ENCODE measurements around the gene NOS1. TPM values are rescaled to one million over a fixed set of nuclear protein-coding genes. Genes with fewer than 3 reads are reported as not detected.

NOS1 gene
- total RNA-seq, 1 experiment from 2014 or later: 2.3 TPM

GRCh38 chr12:117384735-117385134 lies 23.3 kb upstream of the NOS1 start:
- TF ChIP-seq CTCF (conservative IDR thresholded peaks at IDR 0.05): no peak
- Histone ChIP-seq H4K91ac (ENCODE audit: insufficient read length, low read depth, low read length) (no peak overlapping the region), H3K27me3 (ENCODE audit: insufficient read depth, low read length) (no peaks in the 10 kb centered on the region), H2BK12ac (ENCODE audit: insufficient read length, low read depth, low read length) (no peak overlapping the region), H2BK5ac (ENCODE audit: insufficient read length, low read length) (no peak overlapping the region), H3K4ac (ENCODE audit: low read depth, low read length) (no peak overlapping the region), H3K27ac (ENCODE audit: insufficient read length, low read depth, low read length) (no peak overlapping the region), H2AK5ac (ENCODE audit: insufficient read length, low read length) (no peak overlapping the region), H2BK20ac (ENCODE audit: low read depth, low read length, poor library complexity, severe bottlenecking) (no peak overlapping the region), H2BK120ac (ENCODE audit: low read depth, low read length, poor library complexity, severe bottlenecking) (no peak overlapping the region), H3K18ac (ENCODE audit: insufficient read length, low read depth, low read length) (no peak overlapping the region), H2AFZ (ENCODE audit: low read length) (no peak overlapping the region), H3K14ac (ENCODE audit: insufficient read depth, low read length) (no peak overlapping the region), H4K20me1 (ENCODE audit: control insufficient read depth, insufficient read depth, insufficient read length) (no peaks in the 10 kb centered on the region), H3K9ac (ENCODE audit: extremely low read depth, insufficient read length, low read length) (no peak overlapping the region), H3K9me3 (ENCODE audit: control insufficient read depth, low read depth, low read length) (no peaks in the 10 kb centered on the region), H3K56ac (ENCODE audit: insufficient read length, low read depth, low read length) (no peak overlapping the region), H4K8ac (replicated peaks; ENCODE audit: insufficient read length, low read depth, low read length) (no peak overlapping the region), H3K4me1 (ENCODE audit: insufficient read depth, low read length) (no peaks in the 10 kb centered on the region), H3K79me1 (ENCODE audit: insufficient read depth, low read depth, low read length, poor library complexity, severe bottlenecking) (no peaks in the 10 kb centered on the region), H3K4me2 (ENCODE audit: insufficient read depth, insufficient read length, low read length) (no peak overlapping the region), H3K79me2 (ENCODE audit: insufficient read depth, low read length) (no peaks in the 10 kb centered on the region), H3T11ph (ENCODE audit: low read length) (no peak overlapping the region), H2BK15ac (ENCODE audit: low read depth, low read length) (no peak overlapping the region), H3K23ac (ENCODE audit: insufficient read length, low read depth, low read length) (no peak overlapping the region), H4K5ac (ENCODE audit: insufficient read length, low read depth, low read length) (no peak overlapping the region), H3K23me2 (ENCODE audit: insufficient read length, low read depth, low read length, poor library complexity, severe bottlenecking) (no peaks in the 10 kb centered on the region)
- Mint-ChIP-seq H3K27ac (no peak overlapping the region), H3K36me3 (ENCODE audit: insufficient read depth in 1 of 3, low read depth in 3 of 3) (no peaks in the 10 kb centered on the region), H3K4me3 (no peak overlapping the region), H3K27me3 (ENCODE audit: low read depth) (peaks cover 11% of the 10 kb centered on the region), H3K9me3 (peaks cover 0 to 2% of the 10 kb centered on the region in 2 experiments; a peak in 1 of 5 replicates), H3K4me1 (peaks cover 2 to 15% of the 10 kb centered on the region in 2 experiments; a peak in 2 of 4 replicates)
- DNase-seq: no peak
- no CpG with 5 or more reads among the region's 7 CpGs for WGBS (ENCODE audit: extremely low coverage, insufficient read length, low lambda C conversion rate)
